GM18873 (cell line): ENCODE data around the gene RAP1GAP2.

ENCODE experiments used
- ATAC-seq: cut with Tn5 transposase; IDR thresholded peaks from one replicate; pipeline ENCODE4 v1.9.1; 2021; ENCODE audit warnings: mild to moderate bottlenecking, moderate library complexity, moderate number of reproducible peaks; ENCODE audit not compliant: unreplicated experiment, low FRiP score

The RAP1GAP2 gene

DNA sequence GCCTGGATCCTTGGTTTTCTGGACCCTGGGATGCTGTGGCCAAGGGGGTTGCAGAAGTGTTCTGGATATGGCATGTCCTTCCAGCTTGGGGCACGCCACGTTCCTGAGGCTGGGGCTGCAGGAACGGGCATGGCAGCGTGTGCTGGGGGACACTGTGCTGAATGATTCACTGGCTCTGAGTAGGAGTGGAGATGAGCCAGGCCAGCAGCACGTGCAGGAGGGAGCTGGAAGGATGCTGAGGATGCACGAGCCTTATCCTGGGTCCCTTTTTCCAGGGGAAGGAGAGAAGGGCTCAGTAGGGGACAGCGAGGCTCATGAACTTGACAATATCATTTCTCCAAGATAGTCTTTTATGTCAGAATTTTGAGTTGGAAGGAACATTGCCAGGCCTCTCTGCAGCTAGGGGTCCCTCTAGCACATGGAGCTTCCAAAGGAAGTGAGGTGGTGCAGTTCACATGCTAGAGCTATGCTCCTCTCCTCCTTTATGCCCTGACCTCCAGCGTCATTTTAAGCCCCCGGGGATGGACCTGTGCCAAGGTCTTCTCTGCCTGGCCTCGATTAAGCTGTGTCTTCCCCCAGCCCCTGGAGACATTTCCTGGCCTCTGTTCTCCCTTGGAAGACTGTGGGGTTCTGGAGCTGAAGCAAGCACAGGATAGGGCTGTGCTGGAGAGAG is 141.2 kb downstream of the RAP1GAP2 start:
- no peak for ATAC-seq

GRCh38 chr17:2939714-2940351 is 143.6 kb downstream of the RAP1GAP2 start:
- ATAC-seq: no peak

GRCh38 chr17:2940352-2940751 is 144.1 kb downstream of the RAP1GAP2 start:
- ATAC-seq: no peak

DNA sequence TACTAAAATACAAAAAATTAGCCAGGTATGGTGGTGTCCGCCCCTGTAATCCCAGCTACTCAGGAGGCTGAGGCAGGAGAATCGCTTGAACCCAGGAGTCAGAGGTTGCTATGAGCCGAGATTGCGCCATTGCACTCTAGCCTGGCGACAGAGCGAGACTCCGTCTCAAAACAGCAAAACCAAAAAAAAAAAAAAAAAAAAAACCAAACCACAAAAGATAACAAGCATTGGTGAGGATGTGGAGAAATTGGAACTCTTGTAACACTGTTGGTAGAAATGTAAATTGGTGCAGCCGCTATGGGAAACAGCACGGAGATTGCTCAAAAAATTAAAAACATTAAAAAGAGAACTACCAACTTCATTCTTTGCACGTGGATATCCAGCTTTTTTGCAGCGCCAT is 147.7 kb downstream of the RAP1GAP2 start:
- ATAC-seq: no peak

DNA sequence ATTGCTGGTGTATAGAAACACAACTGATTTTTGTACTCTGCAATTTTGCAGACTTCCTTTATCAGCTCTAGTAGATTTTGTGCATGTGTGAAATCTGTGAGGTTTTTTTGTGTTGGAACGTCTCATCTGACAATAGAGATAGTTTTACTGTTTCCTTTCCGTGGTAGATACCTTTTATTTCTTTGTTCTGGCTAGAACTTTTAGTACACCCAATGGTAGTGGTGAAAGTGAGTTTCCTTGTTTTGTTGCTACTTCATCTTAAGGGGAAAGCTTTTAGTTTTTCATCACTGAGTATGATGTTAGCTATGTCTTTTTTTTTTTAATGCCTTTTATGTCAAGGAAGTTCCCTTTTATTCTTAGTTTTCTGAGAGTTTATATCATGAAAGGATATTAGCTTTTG is 149.1 kb downstream of the RAP1GAP2 start:
- ATAC-seq: no peak

GRCh38 chr17:2946144-2946543 is 149.9 kb downstream of the RAP1GAP2 start:
- ATAC-seq: no peak

- ATAC-seq: no peak
Observed at GRCh38 chr17:2947588-2947950, 151.3 kb downstream of the RAP1GAP2 start.

DNA sequence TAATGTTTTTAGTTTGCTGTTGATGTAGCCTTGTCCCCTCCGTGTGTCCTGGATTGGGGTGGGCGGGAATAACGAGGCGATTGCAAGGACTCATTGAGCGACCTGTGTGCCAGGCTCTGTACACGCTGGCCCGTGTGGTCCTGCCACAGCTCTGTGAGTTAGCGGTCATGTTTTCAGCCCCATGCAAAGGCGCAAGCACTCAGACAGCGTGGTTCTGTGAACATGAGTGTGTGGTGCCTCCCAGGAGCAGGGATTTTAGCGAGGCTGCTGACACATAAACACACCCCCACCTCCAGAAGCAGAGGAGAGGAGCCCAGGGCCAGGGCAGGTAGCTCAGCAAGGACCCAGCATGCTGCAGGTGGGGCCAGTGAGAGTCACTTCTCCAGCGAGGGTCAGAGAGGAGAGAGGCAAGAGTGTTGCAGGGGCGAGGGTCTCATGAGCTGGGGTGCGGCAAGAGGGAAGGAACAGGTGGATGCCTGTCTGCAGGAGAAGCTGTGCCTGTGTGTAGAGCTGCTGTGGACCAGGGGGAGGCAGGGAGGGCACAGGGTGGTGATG is 151.8 kb downstream of the RAP1GAP2 start:
- ATAC-seq: no peak

GRCh38 chr17:2948721-2949468 is 152.7 kb downstream of the RAP1GAP2 start:
- ATAC-seq: no peak

DNA sequence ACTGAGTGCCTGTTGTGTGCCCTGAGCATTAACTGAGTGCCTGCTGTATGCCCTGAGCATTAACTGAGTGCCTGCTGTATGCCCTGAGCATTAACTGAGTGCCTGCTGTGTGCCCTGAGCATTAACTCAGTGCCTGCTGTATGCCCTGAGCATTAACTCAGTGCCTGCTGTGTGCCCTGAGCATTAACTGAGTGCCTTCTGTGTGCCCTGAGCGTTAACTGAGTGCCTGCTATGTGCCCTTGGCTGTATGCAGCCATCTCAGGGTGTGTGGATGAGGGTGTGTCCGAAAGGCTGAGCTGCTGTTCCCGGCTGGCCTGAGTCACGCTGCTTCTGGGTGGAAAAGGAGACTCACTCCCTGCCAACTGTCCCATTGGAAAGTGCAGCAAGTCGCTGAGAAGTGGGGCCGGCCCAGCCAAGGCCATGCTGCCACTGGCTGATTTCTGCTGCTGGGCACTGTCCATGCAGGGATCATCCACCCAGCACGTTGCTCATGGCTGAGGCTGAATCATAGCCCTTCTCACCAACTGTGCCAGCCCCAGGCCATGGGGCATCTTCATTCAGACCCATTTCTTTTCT is 153.3 kb downstream of the RAP1GAP2 start:
- ATAC-seq: no peak

DNA sequence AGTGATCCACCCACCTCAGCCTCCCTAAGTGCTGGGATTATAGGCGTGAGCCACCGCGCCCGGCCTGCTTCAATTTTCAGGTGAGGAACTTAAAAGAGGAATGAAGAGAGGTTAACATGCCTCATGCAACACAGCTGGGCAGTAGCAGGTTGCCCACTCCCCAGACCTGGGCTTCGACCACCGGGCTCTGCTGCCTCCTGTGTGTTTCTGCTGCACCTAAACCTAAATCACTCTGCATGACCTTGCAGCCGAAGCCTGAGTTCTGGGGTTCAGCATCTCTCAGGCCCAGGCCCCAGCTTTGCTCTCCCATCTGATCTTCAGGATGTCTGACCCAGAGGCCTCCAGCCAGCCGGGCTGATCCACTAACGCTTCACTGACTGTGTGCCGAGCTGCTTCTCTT is 154.6 kb downstream of the RAP1GAP2 start:
- no peak for ATAC-seq

DNA sequence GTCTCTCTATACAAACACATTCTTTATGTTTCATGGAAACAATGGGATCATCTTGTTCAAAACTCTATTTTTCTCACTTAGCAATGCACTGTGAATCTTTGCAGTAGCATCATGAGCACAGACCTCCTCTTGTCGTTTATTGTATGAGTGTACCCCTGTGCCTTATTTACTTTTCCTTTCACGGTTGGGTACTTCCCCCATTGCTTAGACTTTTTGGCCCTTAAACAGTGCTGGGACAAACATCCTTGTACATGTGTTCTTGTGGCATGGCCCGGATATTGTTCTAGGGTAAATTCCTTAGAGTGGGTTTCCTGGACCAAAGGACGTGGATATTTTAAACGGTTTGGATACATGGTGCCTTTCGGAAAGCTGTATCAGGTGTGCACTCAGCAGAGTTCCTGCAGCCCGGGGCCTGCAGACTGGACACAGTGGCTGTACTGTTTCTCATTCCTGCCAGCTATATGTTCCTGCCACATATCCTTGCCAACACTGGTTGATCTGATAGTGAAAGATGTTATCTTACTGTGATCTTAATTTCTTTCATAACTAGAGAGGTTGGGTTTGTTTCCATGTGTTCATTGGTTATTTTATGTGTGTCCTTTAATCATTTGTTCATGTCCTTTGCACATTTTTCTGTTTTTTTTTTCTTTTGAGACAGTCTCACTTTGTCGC is 156.1 kb downstream of the RAP1GAP2 start:
- no peak for ATAC-seq

GRCh38 chr17:2954898-2955445 is 158.7 kb downstream of the RAP1GAP2 start:
- no peak for ATAC-seq

- ATAC-seq: no peak
Observed at GRCh38 chr17:2955931-2956582, 159.8 kb downstream of the RAP1GAP2 start.

DNA sequence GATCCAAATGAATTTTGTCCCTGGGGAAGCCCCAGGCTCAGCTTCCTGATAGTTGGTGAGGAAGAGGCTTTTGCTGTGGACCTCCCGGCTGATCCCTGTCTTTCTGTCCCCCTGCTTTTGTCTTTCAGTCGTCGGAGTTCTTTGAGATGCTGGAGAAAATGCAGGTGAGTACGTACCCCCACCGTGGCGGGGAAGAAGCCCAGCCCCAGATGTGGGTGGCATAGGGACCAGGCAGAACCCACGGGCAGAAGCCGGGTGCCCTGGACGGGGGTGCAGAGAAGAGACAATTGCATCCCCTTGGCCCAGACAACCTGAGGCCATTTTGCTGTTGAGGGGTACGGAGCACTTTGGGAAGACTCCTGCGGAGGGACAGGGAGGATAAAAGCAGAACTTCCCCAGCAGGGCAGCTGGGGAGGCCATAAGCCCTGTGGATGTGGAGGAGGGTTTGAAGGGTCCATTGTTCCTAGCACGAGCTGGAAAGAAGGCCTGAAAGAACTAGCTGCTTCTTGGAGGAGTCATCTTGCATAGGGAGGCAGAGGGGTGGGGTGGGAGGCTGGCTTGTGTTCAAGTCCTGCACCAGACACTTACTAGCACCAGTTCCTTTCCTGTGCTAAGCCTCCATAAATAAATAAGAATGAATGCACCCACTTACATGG is 161.5 kb downstream of the RAP1GAP2 start:
- ATAC-seq: no peak

DNA sequence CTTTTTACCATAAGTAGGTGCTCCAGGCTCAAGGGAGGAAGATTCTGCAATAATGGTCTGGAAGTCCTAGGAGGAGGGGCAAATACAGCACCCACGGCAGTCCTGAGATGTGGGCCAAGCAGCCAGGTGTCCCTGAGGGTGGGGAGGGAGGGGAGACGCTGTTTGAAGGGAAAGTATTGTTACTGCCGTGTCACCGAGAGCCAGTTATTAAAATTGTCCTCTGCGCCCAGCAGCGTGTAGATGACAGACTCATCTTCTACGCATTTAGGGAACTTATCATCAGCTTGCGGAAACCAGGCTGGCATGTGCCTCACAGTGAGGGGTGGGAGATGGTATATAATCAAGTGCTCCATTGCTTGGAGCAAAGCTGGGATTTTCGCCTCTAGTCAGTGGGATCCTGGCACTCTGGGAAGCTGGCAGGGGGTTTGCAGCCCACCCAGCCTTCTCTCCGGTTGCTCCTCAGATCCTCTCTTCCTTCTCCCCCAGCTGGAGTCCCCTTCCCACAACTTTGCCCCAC is 162.5 kb downstream of the RAP1GAP2 start:
- ATAC-seq: no peak

- ATAC-seq: no peak
Observed at GRCh38 chr17:2959371-2960130, 163.3 kb downstream of the RAP1GAP2 start.

DNA sequence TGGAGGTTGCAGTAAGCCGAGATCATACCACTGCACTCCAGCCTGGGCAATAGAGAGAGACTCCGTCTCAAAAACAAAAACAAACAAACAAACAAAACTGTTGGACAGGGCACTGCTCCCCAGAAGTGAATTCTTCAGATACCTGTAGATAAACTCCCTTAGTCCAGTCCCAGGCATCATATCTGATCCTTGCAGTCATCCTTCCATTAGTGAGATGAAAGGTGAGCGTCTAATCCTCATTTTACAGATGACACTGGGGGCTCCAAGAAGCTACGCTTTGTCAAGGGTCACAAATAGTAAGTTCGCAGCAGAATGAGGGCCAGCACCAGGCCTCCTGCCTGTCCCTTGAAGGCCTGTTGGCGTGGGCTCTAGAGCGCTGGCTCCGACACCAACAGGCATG is 165.2 kb downstream of the RAP1GAP2 start:
- ATAC-seq: no peak
